NCI-H2227 treated with DMSO at 0.1 percent for 48 hours (cell line): ENCODE data around the gene LRRC45.

ENCODE experiments used
- DNase-seq: peaks from one replicate; lab custom pipeline; 2025; lab: John Stamatoyannopoulos, UW

LRRC45 gene

GRCh38 chr17:82065193-82065637 lies 42.1 kb downstream of the LRRC45 start:
- DNase-seq, result no peak

DNA sequence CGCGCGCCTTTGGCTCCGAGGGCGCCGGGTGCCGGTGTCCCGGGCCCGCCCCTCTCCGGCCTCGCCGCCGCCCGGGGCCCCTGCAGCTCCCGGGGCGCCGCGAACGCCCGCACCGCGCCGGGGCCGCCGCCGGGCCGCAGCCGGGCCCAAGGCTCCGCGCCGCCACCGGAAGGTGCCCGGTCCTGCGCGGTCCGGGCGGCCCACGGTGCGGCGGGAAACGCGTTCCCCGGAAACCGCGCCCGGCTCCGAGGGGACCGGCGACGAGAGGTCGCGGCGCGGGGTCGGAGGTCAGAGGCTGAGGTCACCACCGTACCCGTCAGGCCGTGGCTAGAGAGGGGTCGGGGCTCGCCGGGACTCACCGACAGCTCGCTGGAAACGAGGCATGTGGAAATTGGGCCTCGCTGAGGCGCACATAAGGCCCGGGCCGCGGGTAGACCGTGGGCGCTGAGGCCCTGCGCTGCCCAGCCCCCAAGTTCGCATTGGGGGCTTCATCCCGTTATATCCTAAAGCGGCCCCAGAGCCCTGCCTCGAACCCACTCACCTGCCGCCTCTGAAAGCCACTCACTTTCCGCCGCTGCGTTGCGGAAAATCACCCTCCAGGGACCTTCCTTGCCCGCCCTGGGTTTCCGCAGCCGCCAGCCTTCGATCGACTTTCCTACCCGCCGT lies 42.7 kb downstream of the LRRC45 start, which contains the start of gene DUS1L:
TSS of gene DUS1L (minus strand) at position 167 of the 666 bp plus-strand sequence. CDS start 745 bp downstream, outside the sequence.
- DNase-seq, result no peak

DNA sequence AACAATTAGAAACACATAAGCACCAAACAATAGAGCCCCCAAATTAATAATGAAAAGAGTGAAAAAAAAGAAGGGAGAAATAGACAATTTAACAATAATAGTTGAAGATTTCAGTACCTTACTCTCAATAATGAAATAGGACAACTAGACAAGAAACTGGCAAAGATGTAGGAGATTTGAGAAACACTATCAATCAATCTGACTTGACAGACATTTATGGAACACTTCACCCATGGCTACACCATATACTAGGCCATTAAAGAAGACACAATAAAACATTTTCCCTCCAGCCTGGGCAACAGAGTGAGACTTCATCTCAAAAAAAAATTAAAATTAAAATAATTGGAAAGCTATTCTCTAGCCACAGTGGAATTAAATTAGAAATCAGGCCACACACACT lies 47.5 kb downstream of the LRRC45 start:
- DNase-seq, result no peak

DNA sequence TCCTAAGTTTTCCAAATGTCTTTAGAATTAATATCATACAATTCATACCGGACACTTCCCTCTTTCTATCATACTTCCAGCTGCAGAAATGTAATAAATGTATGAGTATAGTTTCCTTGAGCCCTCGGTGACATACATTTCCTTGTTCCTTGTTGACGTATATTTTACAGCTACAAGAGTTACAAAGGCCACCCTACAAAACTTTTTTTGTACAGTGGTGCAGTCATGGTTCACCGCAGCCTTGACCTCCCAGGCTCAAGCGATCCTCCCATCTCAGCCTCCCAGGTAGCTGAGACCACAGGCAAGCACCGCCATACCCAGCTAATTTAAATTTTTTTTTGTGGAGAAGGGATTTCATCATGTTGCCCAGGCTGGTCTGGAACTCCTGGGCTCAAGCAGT lies 49.7 kb downstream of the LRRC45 start:
- no peak for DNase-seq

GRCh38 chr17:82073446-82073845 lies 50.3 kb downstream of the LRRC45 start:
- DNase-seq, result no peak

DNA sequence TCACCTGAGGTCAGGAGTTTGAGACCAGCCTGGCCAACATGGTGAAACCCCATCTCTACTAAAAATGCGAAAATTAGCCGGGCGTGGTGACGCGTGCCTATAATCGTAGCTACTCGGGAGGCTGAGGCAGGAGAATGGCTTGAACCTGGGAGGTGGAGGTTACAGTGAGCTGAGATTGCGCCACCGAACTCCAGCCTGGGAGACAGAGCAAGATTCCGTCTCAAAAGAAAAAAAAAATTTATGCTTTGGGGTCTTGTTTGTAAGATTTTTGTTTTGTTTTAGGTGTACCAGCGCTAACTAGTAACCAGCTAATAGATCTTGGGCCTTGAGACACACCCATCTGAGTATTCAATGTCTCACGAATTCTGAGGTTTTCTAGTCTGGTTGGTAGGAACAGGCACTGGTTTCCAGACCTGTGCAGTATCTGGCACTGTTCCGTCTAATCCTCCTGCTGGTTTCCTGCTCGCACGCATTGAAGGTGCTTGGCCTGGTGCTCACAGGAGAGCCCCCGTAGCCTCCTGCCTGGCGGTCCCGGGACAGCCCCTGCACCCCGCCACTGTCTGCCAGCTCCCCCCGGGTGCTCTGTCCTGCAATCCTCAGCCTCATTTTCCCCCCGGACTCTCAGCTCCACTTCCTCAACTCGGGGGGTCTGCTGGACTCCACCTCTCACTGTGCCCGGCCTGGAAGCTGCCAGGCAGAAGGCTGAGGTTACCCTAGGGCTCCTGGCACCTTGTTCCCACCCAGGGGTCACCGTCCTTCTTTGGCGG lies 53.1 kb downstream of the LRRC45 start:
- no peak for DNase-seq

- no peak for DNase-seq
Observed at GRCh38 chr17:82076785-82077591, 53.9 kb downstream of the LRRC45 start.

- DNase-seq, result no peak
Observed at GRCh38 chr17:82077617-82078358, 54.7 kb downstream of the LRRC45 start.

DNA sequence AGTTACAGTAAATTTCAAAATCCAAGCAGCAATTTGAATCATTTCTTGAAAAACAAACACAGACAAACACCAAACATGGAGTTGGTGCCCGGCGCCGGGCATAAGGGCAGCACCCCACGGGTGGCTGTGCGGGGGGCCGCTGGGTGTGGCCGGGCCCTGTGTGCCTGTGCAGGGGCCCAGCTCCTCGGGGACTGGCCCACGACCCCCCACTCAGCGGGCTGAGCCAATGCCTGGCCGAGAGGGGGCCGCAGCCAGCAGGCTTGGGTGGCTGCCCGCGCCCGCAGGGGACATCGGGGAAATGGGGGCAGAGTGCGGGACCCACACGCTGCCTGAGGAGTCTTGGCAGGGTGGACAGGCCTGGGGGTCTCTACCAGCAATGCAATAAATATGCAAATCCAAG lies 55.3 kb downstream of the LRRC45 start:
- DNase-seq, result no peak

DNA sequence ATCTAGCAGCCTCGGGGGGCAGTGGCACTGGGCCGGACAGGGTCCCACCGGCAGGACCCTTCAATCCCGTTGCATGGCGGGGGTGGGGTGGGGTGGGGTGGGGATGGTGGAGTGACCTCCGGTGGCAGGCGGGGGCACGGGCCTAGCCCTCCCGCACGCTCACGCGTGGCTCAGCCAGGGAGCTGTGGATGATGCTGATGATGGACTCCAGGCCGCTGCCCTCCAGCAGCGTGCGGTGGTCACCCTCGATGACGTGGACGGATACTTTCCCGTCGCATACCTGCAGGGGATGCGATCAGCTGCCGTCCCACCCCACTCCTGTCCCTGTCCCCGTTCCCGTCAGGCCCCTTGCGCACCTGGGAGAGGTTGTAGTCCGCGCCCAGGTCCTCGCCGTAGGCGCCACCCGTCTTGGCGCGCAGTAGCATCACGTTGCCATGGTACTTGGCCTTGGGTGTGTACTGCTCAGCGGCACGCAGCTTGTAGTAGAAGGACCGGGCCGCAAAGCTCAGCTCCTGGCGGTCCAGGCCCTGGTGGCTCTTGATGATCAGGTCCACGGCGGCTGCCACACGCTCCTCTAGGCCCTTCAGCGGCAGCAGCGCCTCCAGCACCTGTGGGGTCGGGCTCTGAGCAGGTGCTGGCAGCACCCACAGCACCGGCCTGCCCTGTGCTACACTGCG lies 56.0 kb downstream of the LRRC45 start:
- no peak for DNase-seq

DNA sequence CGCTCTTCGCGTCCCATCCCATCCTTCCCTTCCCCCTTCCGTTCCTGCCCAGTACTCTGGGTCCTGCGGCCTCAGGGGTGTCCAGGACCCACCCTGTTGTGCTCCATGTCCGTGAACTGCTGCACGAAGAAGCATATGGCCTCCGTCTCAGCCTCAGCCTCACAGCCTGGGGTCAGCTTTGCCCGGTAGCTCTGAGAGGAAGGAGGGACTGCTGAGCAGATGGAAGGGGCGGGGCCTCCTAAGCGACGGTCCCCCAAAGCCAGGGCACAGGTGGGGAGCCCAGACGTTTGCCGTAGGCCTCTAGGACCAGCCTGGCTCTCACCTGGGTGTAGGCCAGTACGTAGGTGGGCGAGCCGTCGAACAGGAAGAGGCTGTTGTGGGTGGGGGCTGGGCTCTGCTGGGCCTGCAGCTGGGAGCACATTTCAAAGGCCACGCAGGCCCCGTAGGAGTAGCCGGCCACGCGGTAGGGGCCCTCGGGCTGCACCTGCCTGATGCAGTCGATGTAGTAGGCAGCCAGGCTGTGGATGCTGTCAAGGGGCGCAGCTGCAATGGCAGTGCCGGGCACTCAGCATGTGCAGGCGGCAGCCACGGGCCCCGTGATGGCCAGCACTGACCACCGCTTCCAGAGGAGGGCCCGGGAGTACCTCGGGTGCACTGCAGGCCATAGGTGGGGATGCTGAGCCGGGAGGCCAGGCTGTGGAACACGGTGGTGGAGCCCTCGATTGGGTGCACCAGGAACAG lies 57.1 kb downstream of the LRRC45 start:
- no peak for DNase-seq
